ENCODE results near the gene RGS3. TPM values are rescaled to one million over a fixed set of nuclear protein-coding genes. Genes with fewer than 3 reads are reported as not detected.

Gene RGS3
- polyA plus RNA-seq, 1 of the 3 experiments (the other 2 are of a cell fraction), result 50.6 TPM

- no peak for TF ChIP-seq REST (IDR thresholded peaks at IDR 0.05; ENCODE audit: low read depth, low read length)
These were observed 99.3 kb downstream of the RGS3 start (continued) for GRCh38 chr9:113562653-113563381.

- Histone ChIP-seq H3K4me2 (no peak overlapping the region), H3K27ac (ENCODE audit: low read depth in 2 of 2, low read length in 1 of 2) (no peak overlapping the region)
- POLR2A ChIA-PET, result no interaction called here
These were observed 100.4 kb downstream of the RGS3 start for GRCh38 chr9:113563826-113564497.

More at GRCh38 chr9:113563826-113564497, 100.4 kb downstream of the RGS3 start:
- no peaks in the 10 kb centered on the region for H3K9me2 ChIP-seq
- H3K79me2 ChIP-seq (ENCODE audit: insufficient read depth), result no peaks in the 10 kb centered on the region
- H3F3A ChIP-seq (replicated peaks; ENCODE audit: insufficient read depth), result no peaks in the 10 kb centered on the region
- no peaks in the 10 kb centered on the region for H3K36me3 ChIP-seq (replicated peaks in 1 of 2; ENCODE audit: control insufficient read depth in 1 of 2, insufficient read depth in 2 of 2, low read length in 1 of 2)
- no peak overlapping the region for H3K4me3 ChIP-seq (ENCODE audit: low read depth in 2 of 2, low read length in 1 of 2)
- no peaks in the 10 kb centered on the region for H3K9me3 ChIP-seq
- H3K4me1 ChIP-seq (ENCODE audit: control insufficient read depth in 1 of 2, insufficient read depth in 2 of 2, low read depth in 1 of 2, low read length in 1 of 2), result peaks cover 4 to 41% of the 10 kb centered on the region in 2 experiments; a peak in 3 of 4 replicates
- no peak for DNase-seq
- no peak overlapping the region for H3K9ac ChIP-seq
- H4K20me1 ChIP-seq (ENCODE audit: insufficient read depth), result no peaks in the 10 kb centered on the region
- WGBS (ENCODE audit: low lambda C conversion rate), result 87% methylated on average over 4 of the region's 5 CpGs
- CTCF ChIA-PET, result interaction anchor here (1.2 to 4.0 kb wide), 3 partner anchors 24 to 118 kb away, joined by 3 to 20 read pairs (median 16); no protein-coding TSS in a partner anchor
- H2AFZ ChIP-seq (ENCODE audit: low read depth), result no peak overlapping the region
- no peak for TF ChIP-seq SMC3 (IDR thresholded peaks at IDR 0.05; ENCODE audit: low read depth, low read length)
- no peak for TF ChIP-seq TCF12 (IDR thresholded peaks at IDR 0.05)
- no peak for TF ChIP-seq EZH2phosphoT487 (IDR thresholded peaks at IDR 0.05; ENCODE audit: borderline replicate concordance, low read depth)
- no peak for TF ChIP-seq IRF3 (IDR thresholded peaks at IDR 0.05; ENCODE audit: low read depth, low read length)
- TF ChIP-seq ELF1 (IDR thresholded peaks at IDR 0.05), result no peak
- no peak for TF ChIP-seq POLR2AphosphoS5 (IDR thresholded peaks at IDR 0.05; ENCODE audit: low read depth, low read length)
- TF ChIP-seq CTCF (IDR thresholded peaks at IDR 0.05), result no peak
- no peak for TF ChIP-seq YY1 (IDR thresholded peaks at IDR 0.05; ENCODE audit: low read depth)
- TF ChIP-seq REST (IDR thresholded peaks at IDR 0.05; ENCODE audit: low read depth, low read length), result no peak
- no peak for TF ChIP-seq EP300 (IDR thresholded peaks at IDR 0.05; ENCODE audit: borderline replicate concordance in 1 of 2, low read depth in 1 of 2, low read length in 1 of 2)
- TF ChIP-seq RFX5 (IDR thresholded peaks at IDR 0.05; ENCODE audit: low read length), result no peak
- no peak for TF ChIP-seq GABPA (IDR thresholded peaks at IDR 0.05; ENCODE audit: low read depth)
- no peak for TF ChIP-seq TAF1 (IDR thresholded peaks at IDR 0.05; ENCODE audit: borderline replicate concordance, low read depth, low read length)
- H3K27me3 ChIP-seq (ENCODE audit: insufficient read depth), result no peaks in the 10 kb centered on the region
